Activated T-cell treated with anti-CD3 and anti-CD28 coated beads for 1 hour (primary cell): ENCODE measurements around the gene KCTD2.
"Not testable (repeated sequence)": the region's sequence is repeated elsewhere in the genome, so short reads cannot be mapped to it uniquely, and the experiment has no call there.

Source experiments
- DNase-seq: peaks from one replicate; pipeline ENCODE4 v3.0.0-alpha.2; 2020; ENCODE audit warnings: low read depth

The KCTD2 gene

DNA sequence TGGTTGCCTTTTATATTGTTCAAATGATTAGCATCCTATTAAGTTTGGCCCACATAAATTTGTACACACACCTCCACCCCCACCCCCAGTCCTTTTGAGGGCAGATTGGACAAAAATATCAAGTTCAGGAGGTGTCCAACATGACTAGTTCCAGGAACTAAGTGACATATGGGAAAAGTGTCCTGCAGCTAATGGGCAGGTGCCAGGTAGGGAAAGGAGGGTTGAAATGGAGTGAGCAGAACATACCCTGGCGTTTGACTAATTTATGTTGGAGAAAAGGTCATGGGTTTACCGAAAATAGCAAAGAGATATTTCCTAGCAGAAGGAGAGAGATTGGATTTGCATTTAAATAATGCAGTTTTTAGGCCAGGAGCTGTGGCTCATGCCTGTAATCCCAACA, 4.9 kb downstream of the KCTD2 start:
- DNase-seq, result no peak

DNA sequence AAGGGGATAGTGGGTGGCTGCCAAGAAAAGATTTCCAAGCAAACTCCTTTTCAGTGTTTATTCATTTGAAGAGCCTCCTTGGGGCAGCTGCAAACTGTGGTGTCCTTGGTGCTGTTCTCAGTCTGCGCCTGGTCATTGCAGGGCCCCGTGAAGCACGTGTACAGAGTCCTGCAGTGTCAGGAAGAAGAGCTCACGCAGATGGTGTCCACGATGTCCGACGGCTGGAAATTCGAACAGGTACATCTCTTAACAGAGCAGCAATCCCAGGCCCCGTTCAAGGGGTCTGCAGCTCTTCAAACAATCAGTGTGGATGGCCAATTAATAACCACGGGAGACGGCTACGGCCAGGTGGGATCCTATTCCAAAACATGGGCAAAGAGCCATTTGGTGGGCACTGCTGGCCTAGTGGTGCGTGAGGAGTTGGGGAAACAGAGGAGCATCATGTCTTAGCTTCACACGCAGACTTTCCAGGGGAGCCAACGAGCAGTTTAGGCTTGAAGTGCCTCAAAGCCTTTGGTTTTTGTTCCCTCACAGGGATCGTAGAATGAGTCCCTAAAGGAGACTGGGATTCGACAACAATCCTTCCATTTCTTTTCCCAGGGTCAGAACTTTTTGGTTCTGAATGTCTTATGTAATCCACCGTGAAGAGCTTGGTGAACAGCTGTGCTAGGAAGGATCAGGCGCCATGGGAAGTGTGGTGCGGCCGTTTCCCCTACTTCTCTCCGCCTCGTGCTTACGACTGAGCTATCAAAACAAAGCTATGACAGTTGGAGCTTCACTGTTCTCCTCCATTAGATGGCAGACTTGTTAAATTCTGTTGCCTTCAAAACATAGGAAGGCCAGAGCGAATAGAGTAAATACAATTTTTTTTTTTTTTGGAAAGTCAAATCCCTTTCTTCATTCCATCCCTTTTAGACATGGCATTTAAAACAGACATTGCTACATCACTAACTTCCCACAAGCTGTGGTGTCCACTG, 12.6 kb downstream of the KCTD2 start:
- DNase-seq, result no peak

DNA sequence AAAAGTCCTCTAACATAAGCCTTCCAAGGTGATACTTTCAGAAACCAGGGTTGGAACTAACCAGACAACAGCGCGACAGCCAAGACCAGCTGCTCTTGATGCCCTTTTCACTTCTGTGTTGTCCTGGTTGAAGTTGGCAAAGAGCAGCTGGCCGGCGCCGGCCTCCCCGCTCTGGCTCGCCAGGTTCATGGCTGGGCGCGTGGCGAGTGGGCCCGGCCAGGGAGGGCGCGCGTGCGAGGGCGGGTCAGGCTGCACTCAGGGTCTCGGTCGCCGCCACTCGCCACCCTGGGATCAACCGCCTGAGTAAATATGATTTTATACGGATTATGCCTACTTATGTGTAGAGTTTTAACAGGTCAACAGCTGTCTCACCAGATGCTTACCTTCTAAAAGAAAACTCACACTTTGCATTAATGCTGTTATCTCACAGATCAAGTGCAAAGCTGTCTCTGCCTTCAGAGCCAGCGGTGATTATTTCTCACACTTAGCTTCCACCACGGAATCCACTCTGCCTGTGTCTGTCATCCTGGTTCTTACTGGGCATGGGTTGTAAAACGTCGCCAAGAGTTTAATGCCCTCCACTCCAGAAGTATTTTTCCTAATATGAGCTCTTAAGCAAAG, 13.5 kb downstream of the KCTD2 start:
- DNase-seq, result no peak

DNA sequence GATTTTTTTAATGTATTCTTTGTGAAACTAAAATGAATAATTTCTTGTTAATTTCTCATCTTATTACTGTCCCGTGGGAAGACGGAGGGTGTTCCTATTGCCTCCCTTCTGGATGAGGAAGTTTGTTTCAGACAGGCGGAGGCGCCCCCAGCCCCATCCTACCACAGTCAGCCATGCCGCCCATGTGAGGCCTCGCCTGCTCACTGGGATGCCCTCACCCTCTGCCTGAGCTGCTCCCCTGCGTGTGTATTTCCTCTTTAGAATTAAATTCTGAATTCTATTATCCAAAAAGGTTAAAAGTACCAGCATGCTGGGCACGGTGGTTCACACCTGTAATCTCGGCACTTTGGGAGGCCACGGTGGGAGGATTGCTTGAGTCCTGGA, 14.0 kb downstream of the KCTD2 start:
- DNase-seq, result no peak

DNA sequence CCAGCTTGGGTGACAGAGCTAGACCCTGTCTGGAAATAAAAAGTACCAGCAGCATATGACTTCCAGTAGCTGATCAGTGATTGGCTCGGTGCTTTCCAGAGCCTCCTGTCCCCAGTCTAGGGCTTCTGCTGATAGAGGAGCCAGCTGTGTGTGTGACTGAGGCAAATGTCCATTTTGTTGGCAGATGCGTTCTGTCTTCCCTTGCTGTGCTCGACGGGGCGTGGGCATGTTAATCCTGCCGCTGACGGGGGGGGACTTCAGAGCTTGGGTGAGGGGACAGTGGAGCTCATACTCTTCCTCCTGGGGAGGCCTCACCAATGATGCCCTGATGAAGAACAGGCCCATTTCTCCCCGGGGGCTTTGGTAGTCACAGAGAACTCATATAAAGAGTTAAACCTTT, 14.6 kb downstream of the KCTD2 start:
- DNase-seq, result no peak

DNA sequence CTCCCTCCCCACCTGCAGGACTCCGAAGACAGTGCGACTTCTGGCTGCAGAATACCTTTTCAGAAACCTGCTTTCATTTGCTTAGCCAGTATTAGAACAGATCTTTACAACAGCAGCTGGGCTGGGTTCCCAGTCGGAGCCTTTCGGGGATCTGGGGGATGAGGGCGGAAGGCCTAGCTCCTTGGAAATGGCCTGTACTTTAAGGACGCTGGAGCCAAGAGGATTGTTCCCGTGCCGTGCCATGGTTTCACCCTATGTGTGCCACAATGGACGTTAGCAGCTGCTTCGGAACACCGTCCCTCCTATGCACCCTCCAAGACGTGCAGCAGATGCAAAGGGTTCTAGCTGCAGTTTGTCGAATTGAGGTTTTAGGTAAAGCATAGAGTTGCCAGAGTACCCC, 16.2 kb downstream of the KCTD2 start:
- DNase-seq, result no peak

DNA sequence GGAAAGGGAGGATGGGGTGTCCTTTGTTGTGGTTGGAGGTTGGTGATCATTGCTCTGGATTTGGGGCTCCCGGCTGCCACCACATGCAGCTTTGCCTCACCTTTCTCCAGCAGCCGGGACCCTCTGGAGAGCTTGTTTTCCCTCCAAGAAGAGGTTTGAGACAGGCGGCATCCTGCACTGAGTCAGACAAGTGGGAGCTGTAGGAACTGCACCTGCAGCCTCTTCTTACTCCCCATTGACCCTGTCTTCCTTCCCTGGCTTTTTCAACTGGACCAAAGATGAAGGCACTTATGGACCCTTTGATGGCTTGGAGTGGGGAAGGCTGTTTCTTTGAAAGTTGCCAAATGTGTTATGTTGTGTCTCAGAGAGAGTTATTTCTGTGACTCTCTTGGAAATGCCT, 16.6 kb downstream of the KCTD2 start:
- DNase-seq, result no peak

DNA sequence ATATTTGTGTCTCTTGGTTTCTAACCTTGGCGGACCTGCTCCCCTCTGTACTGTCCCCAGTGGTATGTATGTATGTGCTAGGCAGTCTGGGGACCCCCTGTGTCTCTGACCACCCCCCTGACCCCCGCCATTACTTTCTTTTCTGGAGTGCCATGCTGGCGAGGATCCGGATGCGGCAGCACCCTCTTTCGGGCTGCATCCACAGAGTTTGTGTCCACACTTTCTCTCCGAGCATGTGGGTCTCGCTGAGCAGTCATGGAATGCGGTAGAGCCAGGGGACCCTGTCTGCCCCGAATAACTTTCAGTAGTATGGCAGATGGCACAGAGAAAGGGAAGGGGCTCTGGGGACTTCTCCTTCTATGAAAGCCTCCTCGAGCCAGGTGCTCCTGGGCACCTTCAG, 17.0 kb downstream of the KCTD2 start:
- DNase-seq, result no peak

DNA sequence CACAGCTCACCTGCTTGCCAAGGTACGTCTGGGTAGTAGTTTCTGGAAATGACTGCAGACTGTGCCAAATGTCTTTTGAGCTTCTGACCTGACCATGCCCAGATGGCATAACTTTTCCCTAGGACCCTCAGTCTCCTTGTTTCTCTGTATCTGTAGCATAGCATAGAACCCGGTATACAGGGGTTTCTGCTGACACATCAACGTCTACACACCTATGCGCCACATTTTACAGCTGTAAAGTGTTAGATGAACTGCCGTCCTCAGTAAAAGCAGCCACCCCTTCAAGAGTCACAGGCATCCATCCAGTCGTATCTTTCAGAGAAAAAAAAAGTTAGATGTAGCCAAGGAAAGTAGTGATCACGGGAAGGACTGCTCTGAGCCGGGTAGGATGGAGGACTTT, 17.4 kb downstream of the KCTD2 start:
- no peak for DNase-seq

DNA sequence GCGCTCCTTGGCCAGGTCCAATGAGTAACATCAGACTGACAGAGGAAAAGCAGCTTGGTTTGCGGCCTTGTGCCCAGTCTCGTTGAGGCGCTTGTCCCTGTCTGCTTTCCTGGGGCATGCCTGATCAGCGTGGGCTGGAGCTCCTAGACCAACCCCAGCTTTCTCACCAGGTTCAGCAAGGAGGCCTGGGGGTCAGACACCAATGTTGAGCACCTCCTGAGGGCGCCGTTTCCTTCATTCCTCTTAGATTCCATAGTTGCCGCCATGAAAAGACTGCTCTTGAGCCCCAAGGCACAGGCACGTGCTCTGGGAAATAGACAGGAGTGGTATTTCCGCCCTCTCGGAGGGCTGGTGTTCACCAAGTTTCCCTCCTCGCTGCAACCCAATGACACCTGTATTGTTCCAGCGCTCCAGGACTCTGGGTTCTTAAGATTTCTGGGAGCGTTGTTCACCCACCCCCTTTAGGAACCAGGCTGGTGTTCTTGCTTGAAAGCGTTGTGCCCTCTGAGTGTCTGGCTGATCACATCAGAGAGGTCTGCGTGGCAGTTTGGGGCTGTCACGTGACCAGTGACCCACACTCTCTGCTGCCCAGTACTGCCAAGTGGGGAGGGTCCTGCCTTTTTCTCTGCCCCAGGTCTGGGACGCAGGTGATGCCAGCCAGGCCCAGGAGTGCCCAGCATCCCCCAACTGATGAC, 18.0 kb downstream of the KCTD2 start:
- no peak for DNase-seq

DNA sequence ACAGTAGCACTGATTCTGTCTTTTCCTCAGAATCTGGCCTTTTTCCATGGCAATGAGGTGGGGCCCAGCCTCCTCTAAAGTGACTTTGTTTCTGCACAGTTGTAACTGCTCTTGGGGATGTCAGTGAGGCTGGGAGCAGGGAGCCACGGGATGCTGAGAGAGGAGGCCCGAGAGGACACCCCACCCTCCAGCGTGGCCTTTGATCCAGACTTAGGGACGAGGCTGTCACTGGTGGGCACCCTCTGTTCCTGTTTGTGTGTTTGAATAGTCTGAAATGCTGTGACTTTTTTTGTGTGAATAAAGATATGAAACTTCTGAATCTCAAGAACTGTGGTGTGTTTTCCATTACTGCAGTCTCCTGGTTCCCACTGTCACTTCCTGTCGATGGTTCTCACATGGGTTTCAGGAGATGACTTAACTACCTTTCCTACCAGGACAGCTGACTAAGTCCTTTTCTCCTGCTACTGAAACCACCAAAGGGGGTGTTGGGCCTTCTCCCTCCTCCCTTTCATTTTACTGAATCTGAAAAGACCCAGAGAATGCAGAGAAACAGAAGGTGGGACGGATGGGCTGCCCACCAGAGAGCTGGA, 18.6 kb downstream of the KCTD2 start:
- DNase-seq, result no peak

DNA sequence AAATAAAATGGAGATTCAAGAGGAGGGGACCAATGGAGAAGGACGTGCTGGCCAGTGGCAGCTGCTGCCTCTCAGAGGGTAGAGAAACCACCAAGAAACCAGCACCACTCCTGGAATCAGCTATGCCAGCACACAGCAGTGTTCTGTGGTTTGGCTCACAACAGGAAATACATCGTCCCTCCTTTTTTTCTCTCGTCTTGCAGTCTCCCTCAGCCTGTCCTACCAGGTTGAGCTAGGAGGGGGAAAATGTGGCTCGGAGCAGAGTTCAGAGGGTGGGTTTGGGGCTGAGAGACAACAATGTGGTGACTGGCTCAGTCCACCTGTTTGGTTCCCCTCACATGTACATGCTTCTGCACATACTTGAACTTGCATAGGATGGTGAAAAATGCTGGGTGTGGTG, 20.8 kb downstream of the KCTD2 start:
- DNase-seq, result no peak

DNA sequence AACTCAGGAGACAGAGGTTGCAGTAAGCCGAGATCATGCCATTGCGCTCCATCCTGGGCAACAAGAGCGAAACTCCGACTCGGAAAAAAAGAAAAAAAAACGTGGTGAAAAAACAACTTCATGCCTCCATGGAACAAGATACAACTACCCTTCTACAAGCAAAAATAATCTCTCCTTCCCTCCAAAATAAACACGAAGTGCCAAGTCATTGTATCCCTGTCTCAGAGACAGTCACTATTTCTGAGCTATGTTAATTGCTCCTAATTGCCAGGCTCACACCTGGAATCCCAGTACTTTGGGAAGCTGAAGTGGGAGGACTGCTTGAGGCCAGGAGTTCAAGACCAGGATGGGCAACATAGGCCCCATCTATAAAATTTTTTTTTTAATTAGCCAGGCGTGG, 21.7 kb downstream of the KCTD2 start:
- no peak for DNase-seq

DNA sequence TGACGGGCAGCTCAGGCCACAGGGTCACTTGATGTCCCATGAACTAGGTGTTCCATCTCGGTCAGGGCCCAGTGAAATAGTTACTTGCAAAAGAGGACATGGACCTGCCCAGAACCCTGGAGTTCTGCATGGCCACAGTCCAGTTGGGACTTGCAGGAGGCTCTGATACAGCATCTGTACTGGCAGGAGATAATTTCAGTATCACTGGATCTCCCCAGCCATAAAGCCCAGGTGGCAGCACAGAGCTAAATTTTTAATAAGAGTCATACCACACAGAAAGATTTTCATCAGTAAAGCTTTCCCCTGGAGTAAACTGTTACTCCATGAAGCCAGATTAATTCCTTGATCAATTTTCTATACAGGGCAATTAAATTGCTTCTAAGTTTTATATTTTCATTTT, 22.8 kb downstream of the KCTD2 start:
- no peak for DNase-seq

DNA sequence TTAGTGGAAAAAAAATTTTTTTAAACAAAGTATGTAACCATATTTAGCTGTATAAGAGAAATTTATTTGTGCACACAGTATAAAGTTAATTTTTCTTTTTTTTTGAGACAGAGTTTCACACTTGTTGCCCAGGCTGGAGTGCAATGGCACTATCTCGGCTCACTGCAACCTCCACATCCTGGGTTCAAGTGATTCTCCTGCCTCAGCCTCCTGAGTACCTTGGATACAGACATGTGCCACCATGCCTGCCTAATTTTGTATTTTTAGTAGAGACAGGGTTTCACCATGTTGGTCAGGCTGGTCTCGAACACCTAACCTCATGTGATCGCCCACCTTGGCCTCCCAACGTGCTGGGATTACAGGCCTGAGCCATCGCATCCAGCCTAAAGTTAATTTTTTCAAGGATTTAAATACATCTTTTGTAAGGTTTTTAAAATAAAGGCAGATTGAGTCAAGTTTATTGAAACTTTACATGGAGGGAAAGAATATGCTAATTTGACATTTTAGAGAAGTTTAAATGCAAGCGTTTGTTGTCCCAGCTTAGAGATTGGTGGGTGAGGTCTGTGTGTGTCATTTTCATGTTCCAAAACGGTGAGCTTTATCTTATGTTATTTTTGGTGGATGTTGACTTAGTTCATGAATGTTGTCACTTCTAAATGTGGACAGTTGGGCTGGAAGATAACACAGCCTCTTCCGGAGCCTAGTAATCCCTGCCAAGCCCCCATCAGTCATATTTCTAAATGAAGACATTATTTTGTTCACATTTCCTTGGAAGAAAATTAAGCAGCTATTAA, 24.6 kb downstream of the KCTD2 start:
- DNase-seq, result not testable (repeated sequence)

DNA sequence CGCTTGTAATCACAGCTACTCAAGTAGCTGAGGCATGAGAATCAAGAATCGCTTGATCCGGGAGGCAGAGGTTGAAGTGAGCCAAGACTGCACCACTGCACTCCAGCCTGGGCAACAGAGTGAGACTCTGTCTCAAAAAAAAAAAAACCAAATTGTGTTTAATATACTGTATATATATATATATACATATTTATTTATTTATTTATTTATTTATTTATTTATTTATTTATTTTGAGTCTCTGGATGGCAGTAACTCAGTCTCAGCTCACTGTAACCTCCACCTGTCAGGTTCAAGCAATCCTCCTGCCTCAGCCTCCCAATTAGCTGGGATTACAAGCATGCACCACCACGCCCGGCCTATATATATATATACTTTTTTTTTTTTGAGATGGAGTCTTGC, 25.9 kb downstream of the KCTD2 start:
- not testable (repeated sequence) for DNase-seq

DNA sequence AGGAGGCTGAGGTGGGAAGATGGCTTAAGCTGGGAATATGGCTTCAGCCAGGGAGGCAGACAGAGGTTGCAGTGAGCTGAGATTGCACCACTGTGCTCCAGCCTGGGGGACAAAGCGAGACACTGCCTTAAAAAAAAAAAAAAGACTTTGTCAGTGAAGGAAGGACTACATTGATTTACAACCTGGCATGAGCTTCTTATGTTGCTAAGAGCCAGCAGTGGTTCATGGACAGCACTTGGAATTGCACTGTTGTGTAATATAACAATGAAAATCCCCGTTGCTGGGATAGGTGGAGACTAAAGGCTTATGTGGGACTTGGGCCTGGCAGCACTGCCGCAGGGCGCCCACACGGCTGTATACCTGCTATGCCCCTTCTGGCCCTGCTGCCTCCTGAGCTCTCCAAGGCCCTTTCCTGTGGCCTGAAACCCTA, 26.6 kb downstream of the KCTD2 start:
- DNase-seq, result no peak

DNA sequence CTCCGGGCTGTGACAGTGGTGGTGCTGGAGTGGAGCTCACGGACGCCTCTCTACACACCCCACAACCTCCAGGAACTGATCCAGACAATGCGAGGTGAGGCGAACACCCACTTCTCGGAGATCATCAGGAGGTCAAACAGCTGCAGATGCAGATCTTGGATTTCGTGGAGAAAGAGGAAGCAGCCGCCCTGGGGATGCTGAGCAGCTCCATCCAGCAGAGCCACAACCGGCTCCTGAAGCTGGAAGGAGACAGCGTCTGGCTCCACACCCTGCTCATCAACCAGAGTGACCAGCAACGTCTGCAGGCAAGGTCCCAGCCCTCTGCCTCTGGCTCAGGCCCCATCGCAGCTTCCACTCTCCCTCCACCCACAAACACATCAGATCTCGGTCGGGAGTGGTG, 27.5 kb downstream of the KCTD2 start:
- DNase-seq, result no peak

DNA sequence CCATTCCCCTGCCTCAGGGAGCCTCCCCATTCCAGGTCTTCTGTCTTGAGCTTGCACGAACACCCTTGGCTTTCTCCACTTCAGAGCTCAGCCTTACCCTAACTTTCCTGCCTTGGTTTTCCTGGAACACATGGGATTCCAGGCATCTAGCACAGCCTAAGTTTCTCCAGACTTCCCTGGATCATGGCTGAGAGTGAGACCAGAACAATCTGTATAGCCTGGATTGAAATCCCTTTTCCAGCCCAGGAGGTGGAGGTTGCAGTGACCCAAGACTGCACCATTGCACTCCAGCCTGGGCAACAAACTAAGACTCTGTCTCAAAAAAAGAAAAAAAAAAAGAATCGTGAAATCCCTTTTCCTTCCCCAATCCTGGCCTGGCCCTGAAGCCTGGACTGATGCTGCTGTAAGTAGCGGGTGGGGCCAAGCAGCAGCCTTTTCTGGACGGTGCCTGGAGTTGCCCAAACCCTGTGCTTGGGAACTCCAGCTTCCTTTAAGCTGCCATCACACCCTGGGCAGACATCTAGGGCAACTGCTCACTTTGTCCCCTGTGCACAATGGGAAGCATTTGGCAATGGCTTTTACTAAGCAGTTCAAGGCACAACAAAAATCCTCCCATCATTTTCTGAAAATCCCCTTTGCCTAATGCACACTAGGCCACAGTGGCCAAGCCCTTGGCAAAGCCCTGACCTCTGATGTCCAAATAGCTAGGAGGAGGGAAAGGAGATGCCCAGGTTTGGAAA, 28.7 kb downstream of the KCTD2 start:
- no peak for DNase-seq

DNA sequence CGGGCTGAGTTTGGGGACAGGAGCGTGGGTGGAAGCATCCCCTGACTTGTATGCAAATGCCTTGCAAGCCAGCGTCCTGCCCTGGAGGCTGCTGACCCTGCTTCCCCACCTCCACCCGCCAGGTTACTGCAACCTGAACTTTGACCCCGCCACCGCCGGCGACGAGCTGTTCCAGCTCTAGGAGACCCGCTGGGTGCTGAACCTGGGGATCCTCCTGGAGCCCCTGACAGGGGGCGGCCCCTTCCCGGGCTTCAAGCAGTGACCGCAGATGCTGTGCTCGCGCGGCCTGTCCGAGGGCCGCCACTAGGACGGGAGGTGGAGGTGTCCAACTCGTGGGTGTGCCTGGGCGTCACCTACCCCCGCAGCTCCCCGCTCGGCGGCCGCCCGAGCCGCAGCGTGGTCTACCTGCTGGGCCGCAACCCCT, 30.1 kb downstream of the KCTD2 start:
- DNase-seq, result no peak
